HG03521 (cell line): Measurements from ENCODE around the gene NUMB.

Experiments used
- ATAC-seq: cut with Tn5 transposase; IDR thresholded peaks from one replicate; pipeline ENCODE4 v1.9.1; 2021; ENCODE audit warnings: mild to moderate bottlenecking, moderate library complexity; ENCODE audit not compliant: unreplicated experiment

NUMB gene

GRCh38 chr14:73249564-73250316 lies 208.6 kb downstream of the NUMB start:
- ATAC-seq: no peak

- no peak for ATAC-seq
Measured at GRCh38 chr14:73249108-73249507, 209.2 kb downstream of the NUMB start.

- ATAC-seq: no peak
Measured at GRCh38 chr14:73248108-73248868, 210.1 kb downstream of the NUMB start.

DNA sequence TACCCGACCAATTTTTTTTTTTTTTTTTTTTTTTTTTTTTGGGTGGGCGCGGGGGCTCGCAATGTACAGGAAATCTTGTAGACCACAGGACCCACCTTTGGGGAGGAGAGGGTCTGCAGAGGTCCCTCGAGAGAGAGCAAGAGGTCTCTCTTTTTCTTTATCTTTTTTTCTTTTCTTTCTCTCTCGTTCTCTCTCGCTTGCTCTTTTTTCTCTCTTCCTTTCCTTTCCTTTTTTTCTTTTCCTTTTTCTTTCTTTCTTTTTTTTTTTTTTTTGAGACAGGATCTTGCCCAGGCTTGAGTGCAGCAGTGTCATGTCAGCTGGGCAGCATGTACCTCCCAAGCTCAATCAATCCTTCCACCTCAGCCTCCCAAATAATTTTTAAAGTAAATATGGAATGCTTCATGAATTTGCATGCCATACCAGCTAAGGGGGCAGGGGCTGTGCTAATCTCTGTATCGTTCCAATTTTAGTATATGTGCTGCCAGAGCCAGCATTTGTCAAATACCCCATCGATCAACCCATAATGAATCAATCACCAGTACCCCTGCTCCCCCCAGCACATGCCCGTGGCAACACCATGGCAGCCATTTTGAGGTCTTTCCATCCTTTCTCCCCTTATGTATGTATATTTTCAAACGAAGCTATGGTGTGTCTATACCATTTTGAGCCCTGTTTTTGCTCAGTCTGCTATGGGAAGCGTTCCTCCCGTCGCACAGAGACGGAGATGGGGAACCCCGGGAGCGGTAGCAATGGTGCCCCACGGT lies 211.8 kb downstream of the NUMB start:
- no peak for ATAC-seq

DNA sequence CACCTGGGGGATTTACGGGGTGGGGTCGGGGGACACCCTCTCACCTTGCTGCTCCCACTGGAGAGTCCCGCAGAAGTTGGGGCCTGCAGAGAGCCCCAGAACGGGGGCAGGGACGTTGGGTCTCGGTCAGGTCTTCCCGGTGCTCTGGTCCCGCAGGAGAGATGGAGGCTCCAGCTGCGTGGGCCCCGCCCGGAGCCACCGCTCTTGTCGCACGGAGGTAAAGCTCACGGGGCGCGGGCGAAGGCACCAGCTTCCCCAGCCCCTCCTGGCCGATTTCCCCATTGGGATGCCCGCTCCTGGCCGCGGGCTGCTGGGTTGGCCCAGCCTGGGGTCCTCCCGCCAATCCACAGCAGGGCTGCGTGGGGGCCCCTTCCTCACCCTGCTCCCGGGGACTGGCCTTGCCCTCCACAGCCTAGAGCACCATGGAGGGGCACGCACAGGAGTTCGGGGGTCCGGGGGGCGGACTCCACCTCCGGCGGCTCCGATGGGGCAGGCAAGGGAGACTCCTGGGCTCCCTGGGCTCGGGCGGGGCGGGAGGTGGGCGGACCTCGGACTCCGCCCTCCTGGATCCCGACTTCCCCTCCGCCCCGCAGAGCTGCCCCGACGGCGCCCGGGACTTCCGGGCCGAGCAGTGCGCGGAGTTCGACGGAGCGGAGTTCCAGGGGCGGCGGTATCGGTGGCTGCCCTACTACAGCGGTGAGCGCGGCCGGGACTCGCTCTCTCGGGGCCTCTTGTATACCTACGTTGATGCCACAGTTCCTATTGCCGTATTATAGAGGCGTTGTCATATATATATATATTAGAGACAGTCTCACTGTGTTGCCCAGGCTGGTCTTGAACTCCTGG lies 212.6 kb downstream of the NUMB start:
- no peak for ATAC-seq

GRCh38 chr14:73244541-73245290 lies 213.6 kb downstream of the NUMB start:
- ATAC-seq: no peak

DNA sequence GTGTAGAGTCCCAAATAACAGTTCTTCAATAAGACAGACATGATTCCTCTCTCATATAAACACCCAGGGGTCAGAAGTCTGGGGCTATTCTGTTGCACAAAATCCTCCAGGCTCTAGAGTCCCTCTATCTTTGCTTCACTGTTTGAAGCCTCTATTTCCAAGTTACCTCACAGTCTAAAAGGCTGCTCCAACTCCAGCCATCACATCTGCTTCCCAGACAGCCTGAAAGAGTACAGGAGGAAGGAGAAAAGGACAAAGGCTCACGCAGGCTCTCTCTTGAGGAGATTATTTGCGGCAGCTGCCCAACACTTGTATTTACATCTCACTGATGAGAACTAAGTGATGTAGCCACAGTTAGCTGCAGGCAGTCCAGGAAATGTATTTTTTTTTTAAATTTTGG lies 214.6 kb downstream of the NUMB start:
- ATAC-seq: no peak

- ATAC-seq: no peak
Measured at GRCh38 chr14:73243341-73243740, 215.0 kb downstream of the NUMB start.

DNA sequence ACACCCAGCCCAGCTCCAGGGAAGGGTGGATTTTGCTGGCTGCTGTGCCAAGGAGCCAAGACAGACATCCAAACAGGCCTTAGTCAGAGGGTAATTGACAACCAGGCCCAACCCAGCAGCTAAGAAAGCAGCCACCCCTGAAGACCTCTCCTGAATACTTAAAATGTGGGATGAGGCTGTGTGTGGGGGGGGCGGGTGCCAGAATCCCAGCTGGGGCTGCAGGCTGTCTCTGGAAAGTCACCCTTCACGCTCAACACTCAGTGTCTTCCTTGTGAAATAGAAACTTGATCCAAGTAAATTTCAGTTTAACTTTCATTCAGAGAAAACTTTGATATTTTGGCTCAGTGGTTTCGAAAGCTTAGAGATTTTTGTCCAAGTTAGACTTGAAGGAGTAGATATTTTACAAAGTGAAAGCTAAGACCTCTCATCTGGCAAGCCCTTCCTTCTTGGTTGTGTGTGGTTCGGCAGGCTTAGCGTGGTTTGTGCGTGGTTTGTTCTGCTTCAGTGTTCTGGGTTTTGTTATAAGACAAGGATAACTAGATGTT lies 215.9 kb downstream of the NUMB start:
- ATAC-seq: no peak

DNA sequence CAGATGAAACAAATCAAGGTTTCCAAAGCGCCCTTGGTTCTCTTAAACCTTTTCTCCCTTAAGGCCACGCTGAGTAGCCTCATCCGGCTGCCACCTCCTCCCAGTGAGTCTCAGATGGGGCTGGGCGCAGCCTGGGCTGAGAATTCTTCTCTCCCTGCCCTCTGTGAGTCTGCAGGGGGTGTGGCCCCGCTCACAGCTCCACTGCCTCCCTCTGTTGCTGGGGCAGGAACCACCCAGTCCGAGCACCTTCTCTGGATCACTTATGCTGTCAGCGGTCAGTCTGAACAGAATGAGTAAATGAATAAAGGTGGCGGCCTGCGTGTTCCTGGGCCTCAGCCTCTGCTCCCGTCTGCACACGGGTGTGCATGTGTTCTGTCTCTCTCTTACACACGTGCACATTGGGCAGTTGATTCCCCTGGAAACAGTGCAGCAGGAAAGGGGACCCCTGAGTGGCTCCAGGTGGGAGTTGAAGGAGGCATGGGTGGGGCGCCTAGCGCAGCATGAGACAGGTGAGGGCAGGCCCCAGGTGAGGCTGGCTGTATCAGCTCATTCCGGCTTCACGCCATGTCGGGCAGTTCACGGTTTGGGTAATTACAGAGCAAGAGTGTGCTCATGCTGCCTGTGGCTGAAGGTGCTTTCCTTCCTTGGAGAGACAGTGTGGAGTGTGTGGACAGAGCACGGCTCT lies 216.7 kb downstream of the NUMB start:
- ATAC-seq: no peak

GRCh38 chr14:73240816-73241480 lies 217.4 kb downstream of the NUMB start:
- no peak for ATAC-seq

DNA sequence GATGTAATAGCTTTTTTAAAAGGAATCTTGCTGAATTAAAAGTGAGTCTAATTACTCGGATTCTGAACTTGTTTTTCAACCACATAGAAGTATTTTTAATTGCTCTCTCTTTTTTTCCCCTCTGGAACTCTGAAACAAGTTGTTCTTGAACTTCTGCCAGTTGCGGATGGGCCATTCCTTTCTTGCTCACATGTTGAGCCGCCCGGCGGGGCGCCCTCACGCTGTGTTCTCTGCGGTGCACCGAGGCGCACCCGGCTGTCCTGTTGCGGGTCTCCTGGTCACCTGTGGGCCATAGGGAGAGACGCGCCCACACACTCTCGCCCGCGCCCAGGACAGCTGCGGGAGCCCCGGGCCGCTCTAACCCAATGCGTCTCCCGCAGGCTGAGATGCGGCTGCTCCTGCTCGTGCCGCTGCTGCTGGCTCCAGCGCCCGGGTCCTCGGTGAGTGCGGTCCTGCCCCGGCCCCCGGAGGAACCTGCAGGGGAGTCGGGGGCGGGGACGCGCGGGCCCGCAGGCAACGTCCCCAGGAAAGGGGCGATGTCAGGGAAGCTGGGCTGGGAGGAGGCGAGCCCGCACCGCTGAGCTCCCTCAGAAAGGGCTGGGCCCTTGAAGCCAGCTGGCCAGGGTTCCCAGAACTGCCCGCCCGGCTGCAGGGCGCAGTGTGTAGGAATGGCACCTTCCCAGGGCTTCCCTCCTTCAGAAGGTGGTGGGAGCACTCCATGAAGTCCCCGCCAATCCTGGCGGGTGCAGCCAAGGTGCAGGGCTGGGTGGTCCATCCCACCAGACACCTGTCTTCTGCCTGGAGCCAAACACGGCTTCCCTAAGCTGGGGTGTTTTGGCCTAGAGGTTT lies 218.7 kb downstream of the NUMB start:
- no peak for ATAC-seq

- ATAC-seq: no peak
Measured at GRCh38 chr14:73238941-73239340, 219.4 kb downstream of the NUMB start.

GRCh38 chr14:73238424-73238852 lies 219.9 kb downstream of the NUMB start:
- no peak for ATAC-seq

DNA sequence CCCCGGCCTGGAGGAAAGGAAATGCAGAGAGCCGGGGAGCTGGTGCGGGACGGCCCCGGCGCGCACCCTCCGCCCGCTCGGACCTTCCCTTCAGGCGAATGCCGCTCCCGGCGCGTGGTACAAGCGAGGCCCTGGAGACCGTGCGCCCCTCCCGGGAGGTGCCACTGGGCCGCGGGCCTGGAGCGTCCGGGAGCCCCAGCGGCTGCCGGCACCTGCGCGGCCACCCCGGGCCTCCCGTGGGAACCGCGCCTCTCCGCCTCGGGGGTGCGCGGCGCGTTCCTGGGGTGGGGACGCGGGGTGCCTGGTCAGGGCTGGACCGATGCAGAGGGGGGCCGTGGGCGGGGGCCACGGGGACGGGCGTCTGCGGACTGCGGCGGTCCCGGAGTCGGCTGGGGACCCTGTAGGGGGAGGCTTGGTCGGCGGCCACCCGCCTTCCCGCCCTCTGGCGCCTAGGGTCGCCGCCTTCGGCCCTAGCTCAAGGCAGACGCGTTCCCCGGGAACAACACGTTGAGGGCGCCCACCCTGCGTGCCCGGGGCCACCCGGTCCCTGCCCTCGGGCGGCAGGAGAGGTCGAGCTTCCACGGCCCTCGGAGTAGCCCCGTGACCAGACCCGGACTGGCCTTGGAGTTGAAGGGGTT lies 220.4 kb downstream of the NUMB start:
- ATAC-seq: no peak

DNA sequence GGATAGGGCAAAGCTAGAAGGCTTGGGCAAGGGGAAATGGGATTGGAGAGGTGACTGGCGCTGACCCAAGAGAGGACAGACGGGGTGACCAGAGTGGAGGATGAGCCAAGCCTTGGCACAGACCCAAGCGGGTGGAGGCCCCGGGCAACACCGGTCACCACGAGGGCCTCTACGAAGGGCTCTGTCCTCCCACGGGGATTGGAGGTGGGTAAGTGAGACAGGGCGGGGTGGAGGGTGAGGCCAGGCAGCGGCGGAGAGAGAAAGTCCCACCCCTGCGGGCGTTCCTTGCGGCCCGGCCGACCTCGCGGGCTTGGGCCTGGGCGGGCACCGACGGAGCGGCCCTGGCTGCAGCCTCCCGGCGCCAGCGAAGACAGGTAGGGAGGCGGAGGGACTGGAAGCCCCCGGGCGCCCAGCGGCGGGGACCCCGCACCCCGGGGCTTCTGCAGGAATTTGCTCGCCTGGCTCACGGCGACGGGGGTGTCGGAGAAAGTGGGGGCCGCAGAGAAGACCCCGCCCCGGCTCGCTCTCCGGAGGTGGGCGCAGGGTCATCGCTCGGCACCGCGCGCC lies 221.0 kb downstream of the NUMB start, which contains the start of gene PAPLN:
Gene PAPLN, plus strand, starts transcription at position 288 of the 567 bp plus-strand sequence. CDS start 2,273 bp downstream, outside the sequence.
- ATAC-seq: no peak

DNA sequence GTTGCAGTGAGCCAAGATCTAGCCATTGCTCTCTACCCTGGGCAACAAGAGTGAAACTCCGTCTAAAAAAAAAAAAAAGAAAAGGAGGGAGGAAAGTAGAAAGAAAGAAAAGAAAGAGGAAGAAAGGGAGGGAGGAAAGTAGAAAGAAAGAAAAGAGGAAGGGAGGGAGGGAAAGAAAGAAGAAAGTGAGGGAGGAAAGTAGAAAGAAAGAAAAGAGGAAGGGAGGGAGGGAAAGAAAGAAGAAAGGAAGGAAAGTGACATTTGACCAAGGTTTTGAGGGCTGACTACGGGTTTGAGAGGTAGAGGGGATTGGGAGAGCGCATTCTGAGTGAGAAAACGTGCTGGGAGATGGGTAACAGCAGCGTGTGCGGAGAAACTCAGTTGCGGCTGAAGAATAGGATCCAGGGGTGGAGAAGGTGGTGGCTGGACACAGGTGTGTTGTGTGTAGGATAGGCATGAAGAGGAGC lies 221.6 kb downstream of the NUMB start:
- ATAC-seq: no peak
